ENCODE results near the gene SDK2. TPM values are rescaled to one million over a fixed set of nuclear protein-coding genes. Genes with fewer than 3 reads are reported as not detected.

Gene SDK2
- total and polyA plus RNA-seq, 11 donors = 0.84 to 4.0 (median 2.6) TPM

DNA sequence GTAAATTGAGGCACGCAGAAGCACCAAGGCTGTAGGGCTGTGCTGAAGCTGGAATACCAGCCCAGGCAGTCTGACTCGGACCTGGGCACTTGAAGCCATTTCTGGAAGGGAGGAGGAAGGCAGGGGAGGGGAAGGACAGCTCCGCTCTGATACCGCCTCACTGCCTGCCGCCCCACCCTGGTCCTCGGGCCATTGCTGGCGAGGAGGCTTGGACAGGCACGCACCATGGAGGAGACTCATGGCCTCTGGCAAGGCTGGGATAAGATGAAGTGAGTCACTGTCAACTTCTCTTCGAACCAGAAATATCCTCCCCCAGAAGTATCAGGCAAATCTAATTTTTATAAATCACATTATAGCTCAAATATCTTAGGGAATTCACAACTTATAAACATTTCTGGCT is 81.3 kb downstream of the SDK2 start:
- Histone ChIP-seq H3K27ac (no peak overlapping the region), H3K9me3 (no peaks in the 10 kb centered on the region), H3K4me1 (peaks cover 0 to 8% (median 0%) of the 10 kb centered on the region in 12 donors), H3K36me3 (no peaks in the 10 kb centered on the region), H3K27me3 (no peaks in the 10 kb centered on the region), H3K4me3 (no peak overlapping the region)
- ATAC-seq (no peak), DNase-seq (no peak)
- intact Hi-C loops (cut with DNase I) = no loop called here
- TF ChIP-seq, protein P1, sequence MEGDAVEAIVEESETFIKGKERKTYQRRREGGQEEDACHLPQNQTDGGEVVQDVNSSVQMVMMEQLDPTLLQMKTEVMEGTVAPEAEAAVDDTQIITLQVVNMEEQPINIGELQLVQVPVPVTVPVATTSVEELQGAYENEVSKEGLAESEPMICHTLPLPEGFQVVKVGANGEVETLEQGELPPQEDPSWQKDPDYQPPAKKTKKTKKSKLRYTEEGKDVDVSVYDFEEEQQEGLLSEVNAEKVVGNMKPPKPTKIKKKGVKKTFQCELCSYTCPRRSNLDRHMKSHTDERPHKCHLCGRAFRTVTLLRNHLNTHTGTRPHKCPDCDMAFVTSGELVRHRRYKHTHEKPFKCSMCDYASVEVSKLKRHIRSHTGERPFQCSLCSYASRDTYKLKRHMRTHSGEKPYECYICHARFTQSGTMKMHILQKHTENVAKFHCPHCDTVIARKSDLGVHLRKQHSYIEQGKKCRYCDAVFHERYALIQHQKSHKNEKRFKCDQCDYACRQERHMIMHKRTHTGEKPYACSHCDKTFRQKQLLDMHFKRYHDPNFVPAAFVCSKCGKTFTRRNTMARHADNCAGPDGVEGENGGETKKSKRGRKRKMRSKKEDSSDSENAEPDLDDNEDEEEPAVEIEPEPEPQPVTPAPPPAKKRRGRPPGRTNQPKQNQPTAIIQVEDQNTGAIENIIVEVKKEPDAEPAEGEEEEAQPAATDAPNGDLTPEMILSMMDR (IDR thresholded peaks at IDR 0.05) = no peak
- no peak for TF ChIP-seq POLR2A (IDR thresholded peaks at IDR 0.05)
- WGBS, 4 donors = 80 to 88% (median 85%) methylated on average over 9 of the region's 9 CpGs

DNA sequence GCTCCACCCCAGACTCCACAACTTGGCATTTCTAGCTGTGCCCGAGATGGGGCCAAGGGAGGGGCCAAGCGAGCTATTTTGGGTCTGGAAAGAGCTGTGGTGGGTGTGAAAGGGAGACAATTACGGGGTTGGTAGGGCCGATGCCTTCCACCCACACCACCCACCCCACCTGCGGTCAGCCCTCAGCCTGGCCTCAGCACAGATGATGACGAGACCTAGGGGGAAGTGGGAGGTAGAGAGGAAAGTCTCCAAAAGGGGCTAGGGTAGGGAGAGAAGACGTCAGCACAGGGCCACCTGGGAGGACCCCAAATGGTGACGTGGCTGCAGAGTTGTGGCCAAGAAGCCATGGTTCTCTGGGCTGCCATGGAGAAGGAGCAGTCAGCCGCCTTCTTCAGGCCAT is 83.1 kb downstream of the SDK2 start:
- 82 to 92% (median 86%) methylated on average over 9 of the region's 9 CpGs for WGBS, 4 donors
- TF ChIP-seq, protein P1 (IDR thresholded peaks at IDR 0.05) = no peak
- TF ChIP-seq POLR2A (IDR thresholded peaks at IDR 0.05) = no peak
- ATAC-seq (no peak), DNase-seq (no peak)
- Histone ChIP-seq H3K4me3 (no peak overlapping the region), H3K9me3 (no peaks in the 10 kb centered on the region), H3K36me3 (no peaks in the 10 kb centered on the region), H3K27me3 (no peaks in the 10 kb centered on the region), H3K27ac (no peak overlapping the region), H3K4me1 (no peaks in the 10 kb centered on the region)
- intact Hi-C loops (cut with DNase I) = no loop called here

DNA sequence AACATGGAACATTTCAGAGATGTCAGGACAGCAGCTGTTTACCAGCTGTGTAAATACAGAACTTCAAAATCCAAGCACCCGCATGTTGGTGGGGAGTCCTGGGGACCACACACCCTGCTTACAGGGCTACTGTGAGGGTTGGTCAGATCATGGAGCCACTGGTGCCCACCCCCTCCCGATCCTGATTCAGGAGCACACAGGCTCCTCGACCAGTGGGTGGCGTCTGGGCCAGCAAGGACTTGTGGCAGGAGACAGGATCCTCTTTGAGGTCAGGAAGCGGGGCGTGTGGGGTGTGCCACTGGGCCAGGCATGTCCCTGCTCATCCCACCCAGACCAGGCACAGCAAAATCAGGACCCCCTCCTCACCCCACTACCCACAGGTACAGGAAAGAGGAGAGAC is 83.6 kb downstream of the SDK2 start:
- intact Hi-C loops (cut with DNase I) = no loop called here
- no peaks in the 10 kb centered on the region for H3K27me3 ChIP-seq
- no peak overlapping the region for H3K27ac ChIP-seq
- no peak for DNase-seq
- no peaks in the 10 kb centered on the region for H3K36me3 ChIP-seq
- H3K4me1 ChIP-seq = no peaks in the 10 kb centered on the region
- WGBS, 4 donors = 60 to 69% (median 66%) methylated on average over 1 to 6 of the region's 6 CpGs
- H3K9me3 ChIP-seq = no peaks in the 10 kb centered on the region
- H3K4me3 ChIP-seq = no peak overlapping the region
- TF ChIP-seq POLR2A (IDR thresholded peaks at IDR 0.05) = no peak
- TF ChIP-seq, protein P1 (IDR thresholded peaks at IDR 0.05) = no peak
- ATAC-seq = no peak

DNA sequence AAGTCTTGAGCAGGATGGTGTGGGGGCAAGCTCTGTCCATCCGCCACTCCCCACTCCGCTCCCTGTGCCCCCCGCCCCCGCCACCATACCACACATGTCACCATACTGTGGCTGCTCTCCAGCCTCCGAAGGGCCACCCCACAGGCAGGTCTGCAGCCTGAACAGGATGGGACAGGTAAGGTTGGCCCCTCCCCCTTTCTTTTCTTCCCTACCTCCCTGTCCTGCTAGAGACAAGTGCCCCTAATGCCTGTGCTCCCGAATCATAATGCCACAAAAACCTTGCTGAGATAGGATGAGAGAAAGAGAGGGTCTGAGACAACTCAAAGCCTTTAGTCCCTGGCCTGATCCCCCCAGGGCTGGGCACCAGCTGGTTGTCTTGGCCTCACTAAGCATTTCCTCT is 84.7 kb downstream of the SDK2 start:
- intact Hi-C loops (cut with DNase I) = no loop called here
- Histone ChIP-seq H3K27ac (no peak overlapping the region), H3K9me3 (no peaks in the 10 kb centered on the region), H3K4me1 (no peaks in the 10 kb centered on the region), H3K27me3 (no peaks in the 10 kb centered on the region), H3K36me3 (no peaks in the 10 kb centered on the region), H3K4me3 (no peak overlapping the region)
- WGBS, 4 donors = 87 to 96% (median 90%) methylated on average over 6 of the region's 6 CpGs
- DNase-seq (no peak), ATAC-seq (no peak)
- TF ChIP-seq POLR2A (IDR thresholded peaks at IDR 0.05) = no peak
- TF ChIP-seq, protein P1 (IDR thresholded peaks at IDR 0.05) = no peak
